ENCODE data around the gene TMEM121. TPM values are rescaled to one million over a fixed set of nuclear protein-coding genes. Genes with fewer than 3 reads are reported as not detected.

The TMEM121 gene
- total and polyA plus RNA-seq, 10 of the 15 experiments (the other 5 are each of a cell fraction or from before 2014, with no cell fraction given), result 0.04 to 4.9 (median 1.2) TPM; not detected in 2

DNA sequence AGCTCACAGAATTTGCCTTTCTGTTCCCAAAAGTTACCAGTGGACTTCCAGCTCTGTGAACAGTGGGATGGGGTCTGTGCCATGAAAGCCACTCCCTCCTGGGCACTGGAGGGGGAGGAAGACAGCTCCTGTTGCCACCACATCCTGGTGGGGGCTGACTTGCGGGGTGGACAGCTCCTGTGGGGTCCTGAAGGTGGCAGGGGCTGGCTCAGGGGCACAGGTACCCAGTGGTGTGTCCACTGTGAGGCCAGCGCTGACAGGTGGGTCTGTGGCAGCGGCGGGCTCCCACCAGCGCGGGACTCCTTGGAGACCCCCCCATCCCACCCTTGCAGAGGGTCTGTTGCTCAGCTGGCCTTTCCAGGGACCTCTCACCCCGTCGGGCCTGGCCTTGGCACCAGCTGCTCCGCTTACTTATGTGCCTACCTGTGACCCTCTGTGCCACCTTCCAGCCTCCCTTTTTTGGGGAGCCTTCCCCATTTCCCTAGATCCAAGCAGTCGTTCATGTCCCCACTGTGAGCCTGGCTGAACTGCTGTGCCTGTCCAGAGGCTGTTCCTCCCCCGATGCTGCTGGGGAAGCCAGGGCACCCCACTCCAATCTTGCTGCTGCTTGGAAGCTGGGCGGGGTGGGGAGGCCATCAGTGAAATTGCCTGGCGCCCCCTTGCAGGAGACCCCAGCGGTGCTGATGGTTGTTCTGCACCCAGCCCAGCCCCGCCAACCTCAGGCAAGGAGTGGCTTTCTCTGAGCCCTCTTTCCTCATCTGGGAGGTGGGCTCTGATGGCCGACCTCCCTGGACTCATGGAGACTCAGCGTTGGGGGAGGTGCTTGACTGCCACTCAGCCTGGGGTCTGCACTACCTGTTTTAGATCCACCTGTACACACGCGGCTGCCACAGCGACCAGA lies 33.2 kb upstream of the TMEM121 start:
- H3K9ac ChIP-seq (ENCODE audit: control insufficient read depth, insufficient read depth, low read length), result no peak overlapping the region
- CTCF ChIA-PET, result interaction anchor here (1.1 to 4.4 kb wide), 3 partner anchors 12 to 122 kb away, joined by 3 to 103 read pairs (median 67); no protein-coding TSS in a partner anchor
- DNase-seq (ENCODE audit: low read depth, low spot score) (no peak), FAIRE-seq (no peak), ATAC-seq (no peak)
- RAD21 ChIA-PET (ENCODE audit: unreplicated experiment), result interaction anchor here (1.7 to 2.1 kb wide), 2 partner anchors 11 to 122 kb away, joined by 6 to 9 read pairs; no protein-coding TSS in a partner anchor
- intact Hi-C loops (cut with micrococcal nuclease; ENCODE audit: unreplicated experiment) (loop anchor here (5.0 kb wide), 1 partner anchor 34 kb away; the partner anchor contains the start of gene TMEM121), in situ Hi-C loops (cut with MboI) (no loop called here)
- SMC1A ChIA-PET (ENCODE audit: uncharacterized antibody, unreplicated experiment), result no interaction called here
- no peak overlapping the region for H2AFZ ChIP-seq (ENCODE audit: control insufficient read depth, low read depth, low read length)
- no peaks in the 10 kb centered on the region for H4K20me1 ChIP-seq (ENCODE audit: control insufficient read depth, insufficient read depth)
- H3K36me3 ChIP-seq (ENCODE audit: control insufficient read depth in 2 of 2, insufficient read depth in 2 of 2, low read length in 1 of 2), result no peaks in the 10 kb centered on the region; a peak in 1 of 4 replicates
- peaks cover 14% of the 10 kb centered on the region for H3K4me1 ChIP-seq (ENCODE audit: control insufficient read depth, insufficient read depth, low read length)
- H3K27me3 ChIP-seq (replicated peaks in 1 of 2; ENCODE audit: control insufficient read depth in 2 of 2, insufficient read depth in 2 of 2, low read length in 1 of 2), result no peaks in the 10 kb centered on the region
- no peak overlapping the region for H3K4me2 ChIP-seq (ENCODE audit: control insufficient read depth, insufficient read depth)
- POLR2A ChIA-PET, result interaction anchor here (0.6 kb wide), 1 partner anchor 102 kb away, joined by 3 read pairs; no protein-coding TSS in a partner anchor
- H3K79me2 ChIP-seq (ENCODE audit: control insufficient read depth, insufficient read depth, low read length), result peaks cover 6% of the 10 kb centered on the region
- H3K4me3 ChIP-seq, result no peak overlapping the region
- no peak overlapping the region for H3K27ac ChIP-seq (ENCODE audit: control insufficient read depth, insufficient read depth)
- no peaks in the 10 kb centered on the region for H3K9me3 ChIP-seq (replicated peaks; ENCODE audit: control insufficient read depth, insufficient read depth, low read length)
- WGBS (ENCODE audit: insufficient coverage, insufficient replicate concordance, low lambda C conversion rate, missing lambda C conversion rate), result 71% methylated on average over 20 of the region's 20 CpGs
- no TSS peak for BruUV-seq (replicated peaks)
- TF ChIP-seq MYB (IDR thresholded peaks at IDR 0.05; ENCODE audit: borderline replicate concordance, low read depth, low read length) (no peak), SRF (IDR thresholded peaks at IDR 0.05; ENCODE audit: low read depth in 2 of 2, low read length in 2 of 2) (no peak), TCF12 (IDR thresholded peaks at IDR 0.05; ENCODE audit: low read depth, low read length) (no peak), RCOR1 (conservative IDR thresholded peaks at IDR 0.05; ENCODE audit: low read depth, low read length) (no peak), BACH1 (IDR thresholded peaks at IDR 0.05; ENCODE audit: borderline replicate concordance) (no peak), ZNF217 (IDR thresholded peaks at IDR 0.05) (no peak), HDAC2 (IDR thresholded peaks at IDR 0.05) (no peak), MEF2B (IDR thresholded peaks at IDR 0.05; ENCODE audit: partially characterized antibody, poor library complexity, severe bottlenecking) (no peak), ZSCAN29 (IDR thresholded peaks at IDR 0.05) (no peak), RBBP5 (conservative IDR thresholded peaks at IDR 0.05) (no peak), SMARCA5 (IDR thresholded peaks at IDR 0.05) (no peak), CBX3 (IDR thresholded peaks at IDR 0.05; ENCODE audit: borderline replicate concordance, low read depth) (no peak), ASH2L (IDR thresholded peaks at IDR 0.05; ENCODE audit: borderline replicate concordance, low read depth) (no peak), STAT1 (conservative IDR thresholded peaks at IDR 0.05) (no peak), BRCA1 (IDR thresholded peaks at IDR 0.05; ENCODE audit: low read depth, low read length) (no peak), TAF1 (IDR thresholded peaks at IDR 0.05; ENCODE audit: borderline replicate concordance, low read depth, low read length) (no peak)
- TF ChIP-seq, protein P1, sequence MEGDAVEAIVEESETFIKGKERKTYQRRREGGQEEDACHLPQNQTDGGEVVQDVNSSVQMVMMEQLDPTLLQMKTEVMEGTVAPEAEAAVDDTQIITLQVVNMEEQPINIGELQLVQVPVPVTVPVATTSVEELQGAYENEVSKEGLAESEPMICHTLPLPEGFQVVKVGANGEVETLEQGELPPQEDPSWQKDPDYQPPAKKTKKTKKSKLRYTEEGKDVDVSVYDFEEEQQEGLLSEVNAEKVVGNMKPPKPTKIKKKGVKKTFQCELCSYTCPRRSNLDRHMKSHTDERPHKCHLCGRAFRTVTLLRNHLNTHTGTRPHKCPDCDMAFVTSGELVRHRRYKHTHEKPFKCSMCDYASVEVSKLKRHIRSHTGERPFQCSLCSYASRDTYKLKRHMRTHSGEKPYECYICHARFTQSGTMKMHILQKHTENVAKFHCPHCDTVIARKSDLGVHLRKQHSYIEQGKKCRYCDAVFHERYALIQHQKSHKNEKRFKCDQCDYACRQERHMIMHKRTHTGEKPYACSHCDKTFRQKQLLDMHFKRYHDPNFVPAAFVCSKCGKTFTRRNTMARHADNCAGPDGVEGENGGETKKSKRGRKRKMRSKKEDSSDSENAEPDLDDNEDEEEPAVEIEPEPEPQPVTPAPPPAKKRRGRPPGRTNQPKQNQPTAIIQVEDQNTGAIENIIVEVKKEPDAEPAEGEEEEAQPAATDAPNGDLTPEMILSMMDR (IDR thresholded peaks at IDR 0.05 in 2 of 3, conservative IDR thresholded peaks at IDR 0.05 in 1 of 3; ENCODE audit: control insufficient read depth in 2 of 3, extremely low read depth in 1 of 3, insufficient read depth in 1 of 3, low read depth in 3 of 3, low read length in 3 of 3), result no peak
- TF ChIP-seq, protein P2, sequence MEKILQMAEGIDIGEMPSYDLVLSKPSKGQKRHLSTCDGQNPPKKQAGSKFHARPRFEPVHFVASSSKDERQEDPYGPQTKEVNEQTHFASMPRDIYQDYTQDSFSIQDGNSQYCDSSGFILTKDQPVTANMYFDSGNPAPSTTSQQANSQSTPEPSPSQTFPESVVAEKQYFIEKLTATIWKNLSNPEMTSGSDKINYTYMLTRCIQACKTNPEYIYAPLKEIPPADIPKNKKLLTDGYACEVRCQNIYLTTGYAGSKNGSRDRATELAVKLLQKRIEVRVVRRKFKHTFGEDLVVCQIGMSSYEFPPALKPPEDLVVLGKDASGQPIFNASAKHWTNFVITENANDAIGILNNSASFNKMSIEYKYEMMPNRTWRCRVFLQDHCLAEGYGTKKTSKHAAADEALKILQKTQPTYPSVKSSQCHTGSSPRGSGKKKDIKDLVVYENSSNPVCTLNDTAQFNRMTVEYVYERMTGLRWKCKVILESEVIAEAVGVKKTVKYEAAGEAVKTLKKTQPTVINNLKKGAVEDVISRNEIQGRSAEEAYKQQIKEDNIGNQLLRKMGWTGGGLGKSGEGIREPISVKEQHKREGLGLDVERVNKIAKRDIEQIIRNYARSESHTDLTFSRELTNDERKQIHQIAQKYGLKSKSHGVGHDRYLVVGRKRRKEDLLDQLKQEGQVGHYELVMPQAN (conservative IDR thresholded peaks at IDR 0.05), result no peak
- TF ChIP-seq, protein P3, sequence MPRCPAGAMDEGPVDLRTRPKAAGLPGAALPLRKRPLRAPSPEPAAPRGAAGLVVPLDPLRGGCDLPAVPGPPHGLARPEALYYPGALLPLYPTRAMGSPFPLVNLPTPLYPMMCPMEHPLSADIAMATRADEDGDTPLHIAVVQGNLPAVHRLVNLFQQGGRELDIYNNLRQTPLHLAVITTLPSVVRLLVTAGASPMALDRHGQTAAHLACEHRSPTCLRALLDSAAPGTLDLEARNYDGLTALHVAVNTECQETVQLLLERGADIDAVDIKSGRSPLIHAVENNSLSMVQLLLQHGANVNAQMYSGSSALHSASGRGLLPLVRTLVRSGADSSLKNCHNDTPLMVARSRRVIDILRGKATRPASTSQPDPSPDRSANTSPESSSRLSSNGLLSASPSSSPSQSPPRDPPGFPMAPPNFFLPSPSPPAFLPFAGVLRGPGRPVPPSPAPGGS (IDR thresholded peaks at IDR 0.05; ENCODE audit: borderline replicate concordance, insufficient read depth, low read depth, low read length, poor library complexity, severe bottlenecking), result no peak

Measured in GM12878 (cell line).